NCI-H2107 (cell line): ENCODE measurements around the gene TGM4.
"Not testable (repeated sequence)": the region's sequence is repeated elsewhere in the genome, so short reads cannot be mapped to it uniquely, and the experiment has no call there.

ENCODE experiments used
- DNase-seq: peaks from one replicate; lab custom pipeline; 2025; lab: John Stamatoyannopoulos, UW

Gene TGM4

GRCh38 chr3:44874308-44874707 is at the start of gene TGM4:
Gene TGM4, plus strand, starts transcription at chr3:44874608. Its CDS starts 71 bp downstream, at chr3:44874679.
- DNase-seq: no peak

- DNase-seq: no peak
These were observed 49.0 kb upstream of the TGM4 start for GRCh38 chr3:44825264-44825925.

- no peak for DNase-seq
These were observed 47.2 kb upstream of the TGM4 start for GRCh38 chr3:44827196-44827595.

- no peak for DNase-seq
These were observed 43.2 kb upstream of the TGM4 start for GRCh38 chr3:44831232-44831631.

GRCh38 chr3:44832032-44832431 is 42.4 kb upstream of the TGM4 start:
- DNase-seq: no peak

GRCh38 chr3:44832965-44833364 is 41.4 kb upstream of the TGM4 start:
- no peak for DNase-seq

- DNase-seq: no peak
These were observed 41.0 kb upstream of the TGM4 start for GRCh38 chr3:44833394-44833793.

GRCh38 chr3:44835684-44836083 is 38.7 kb upstream of the TGM4 start:
- DNase-seq: no peak

GRCh38 chr3:44842376-44842775 is 32.0 kb upstream of the TGM4 start:
- no peak for DNase-seq

- DNase-seq: no peak
These were observed 28.6 kb upstream of the TGM4 start for GRCh38 chr3:44845528-44846520.

GRCh38 chr3:44848634-44849033 is 25.8 kb upstream of the TGM4 start:
- DNase-seq: no peak

GRCh38 chr3:44856663-44857062 is 17.7 kb upstream of the TGM4 start:
- DNase-seq: not testable (repeated sequence)

GRCh38 chr3:44860117-44860516 is 14.3 kb upstream of the TGM4 start:
- DNase-seq: no peak

- peak; percentile 41 for DNase-seq
These were observed 12.8 kb upstream of the TGM4 start, which contains the start of gene TMEM42 for GRCh38 chr3:44861412-44862225. Gene TMEM42, plus strand, starts transcription at chr3:44861912. Its CDS starts 13 bp downstream, at chr3:44861925.

GRCh38 chr3:44862226-44862637 is 12.2 kb upstream of the TGM4 start:
- DNase-seq: no peak

GRCh38 chr3:44865272-44866035 is 9.0 kb upstream of the TGM4 start:
- peak; percentile 52 for DNase-seq

- no peak for DNase-seq
These were observed 6.8 kb upstream of the TGM4 start for GRCh38 chr3:44867421-44868111.

GRCh38 chr3:44870375-44871061 is 3.9 kb upstream of the TGM4 start:
- no peak for DNase-seq

GRCh38 chr3:44875596-44875995 is 1.2 kb downstream of the TGM4 start:
- no peak for DNase-seq

- no peak for DNase-seq
These were observed 2.9 kb downstream of the TGM4 start for GRCh38 chr3:44877333-44877732.
